Measurements from ENCODE around the gene DCBLD2.

Gene DCBLD2

DNA sequence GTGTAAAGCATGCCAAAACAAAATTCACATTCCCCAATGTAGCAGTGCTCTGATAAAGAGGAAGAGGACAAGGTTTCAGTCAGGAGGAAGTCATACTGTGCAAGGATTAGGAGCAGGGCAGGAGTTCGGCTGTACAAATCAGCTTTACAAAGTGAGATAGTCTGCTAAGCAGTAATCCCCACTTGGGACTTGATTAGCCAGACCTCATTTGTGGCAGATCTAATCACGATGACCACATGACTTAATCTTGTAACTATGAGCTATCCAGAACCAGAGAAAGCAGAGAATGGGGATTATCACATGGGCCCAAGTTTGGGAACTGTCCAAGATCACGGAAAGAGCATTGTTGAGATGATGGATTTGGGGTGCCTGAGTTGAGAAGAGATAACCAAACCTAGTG, 7.8 kb downstream of the DCBLD2 start:
- TF ChIP-seq, protein P1, sequence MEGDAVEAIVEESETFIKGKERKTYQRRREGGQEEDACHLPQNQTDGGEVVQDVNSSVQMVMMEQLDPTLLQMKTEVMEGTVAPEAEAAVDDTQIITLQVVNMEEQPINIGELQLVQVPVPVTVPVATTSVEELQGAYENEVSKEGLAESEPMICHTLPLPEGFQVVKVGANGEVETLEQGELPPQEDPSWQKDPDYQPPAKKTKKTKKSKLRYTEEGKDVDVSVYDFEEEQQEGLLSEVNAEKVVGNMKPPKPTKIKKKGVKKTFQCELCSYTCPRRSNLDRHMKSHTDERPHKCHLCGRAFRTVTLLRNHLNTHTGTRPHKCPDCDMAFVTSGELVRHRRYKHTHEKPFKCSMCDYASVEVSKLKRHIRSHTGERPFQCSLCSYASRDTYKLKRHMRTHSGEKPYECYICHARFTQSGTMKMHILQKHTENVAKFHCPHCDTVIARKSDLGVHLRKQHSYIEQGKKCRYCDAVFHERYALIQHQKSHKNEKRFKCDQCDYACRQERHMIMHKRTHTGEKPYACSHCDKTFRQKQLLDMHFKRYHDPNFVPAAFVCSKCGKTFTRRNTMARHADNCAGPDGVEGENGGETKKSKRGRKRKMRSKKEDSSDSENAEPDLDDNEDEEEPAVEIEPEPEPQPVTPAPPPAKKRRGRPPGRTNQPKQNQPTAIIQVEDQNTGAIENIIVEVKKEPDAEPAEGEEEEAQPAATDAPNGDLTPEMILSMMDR (IDR thresholded peaks at IDR 0.05; ENCODE audit: control insufficient read depth, extremely low read depth, insufficient read depth), result no peak
- DNase-seq (ENCODE audit: low read depth), result no peak
- no peak overlapping the region for H3K4me3 ChIP-seq (ENCODE audit: low read depth, low read length)

GRCh38 chr3:98892263-98892662, 9.2 kb downstream of the DCBLD2 start:
- no peak for DNase-seq (ENCODE audit: low read depth)
- no peak overlapping the region for H3K4me3 ChIP-seq (ENCODE audit: low read depth, low read length)
- TF ChIP-seq, protein P1 (IDR thresholded peaks at IDR 0.05; ENCODE audit: control insufficient read depth, extremely low read depth, insufficient read depth), result no peak

DNA sequence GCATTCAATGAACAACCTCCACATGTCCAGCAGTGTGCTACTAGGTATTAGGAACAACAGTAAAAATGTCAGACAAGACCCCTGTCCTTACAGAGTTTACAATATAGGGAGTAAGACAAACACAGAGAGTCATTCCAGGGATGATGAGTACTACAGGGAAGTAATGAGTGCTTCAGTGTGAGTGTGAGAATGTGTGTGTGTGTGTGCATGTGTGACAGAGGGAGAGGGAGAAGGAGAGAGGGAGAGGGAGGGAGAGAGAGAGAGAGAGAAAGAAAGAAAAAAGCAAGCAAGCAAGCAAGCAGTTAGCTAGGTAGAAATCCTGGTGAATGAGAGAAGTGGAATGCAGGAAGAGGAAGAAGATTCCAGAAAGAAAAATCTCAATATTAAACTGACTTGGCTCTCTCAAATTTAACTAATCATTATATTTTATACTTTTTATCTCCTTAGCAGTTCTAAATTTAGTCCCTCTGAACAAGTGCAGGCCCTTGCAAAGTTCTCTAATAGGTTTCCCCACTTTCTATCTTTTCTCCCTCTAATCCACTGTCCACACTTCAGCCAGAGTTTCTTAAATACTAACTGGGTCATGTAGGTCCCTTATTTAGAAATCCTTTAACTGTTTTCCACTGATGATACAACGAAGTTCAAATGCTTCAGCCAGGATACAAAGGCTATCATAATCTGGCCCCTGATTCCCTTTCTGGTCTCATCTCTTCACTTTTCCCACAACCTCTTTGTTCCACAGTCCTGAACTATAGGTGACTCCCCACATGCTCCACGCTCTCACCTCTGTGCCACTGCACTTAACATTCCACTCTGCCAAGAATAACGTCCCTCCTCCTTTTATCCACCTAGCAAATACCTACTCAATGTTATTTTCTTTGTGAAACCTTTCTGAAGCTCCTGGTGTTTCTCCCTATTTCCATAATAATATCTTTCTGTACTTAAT, 10.3 kb downstream of the DCBLD2 start:
- TF ChIP-seq, protein P1 (IDR thresholded peaks at IDR 0.05; ENCODE audit: control insufficient read depth, extremely low read depth, insufficient read depth), result no peak
- H3K4me3 ChIP-seq (ENCODE audit: low read depth, low read length), result no peak overlapping the region
- no peak for DNase-seq (ENCODE audit: low read depth)

DNA sequence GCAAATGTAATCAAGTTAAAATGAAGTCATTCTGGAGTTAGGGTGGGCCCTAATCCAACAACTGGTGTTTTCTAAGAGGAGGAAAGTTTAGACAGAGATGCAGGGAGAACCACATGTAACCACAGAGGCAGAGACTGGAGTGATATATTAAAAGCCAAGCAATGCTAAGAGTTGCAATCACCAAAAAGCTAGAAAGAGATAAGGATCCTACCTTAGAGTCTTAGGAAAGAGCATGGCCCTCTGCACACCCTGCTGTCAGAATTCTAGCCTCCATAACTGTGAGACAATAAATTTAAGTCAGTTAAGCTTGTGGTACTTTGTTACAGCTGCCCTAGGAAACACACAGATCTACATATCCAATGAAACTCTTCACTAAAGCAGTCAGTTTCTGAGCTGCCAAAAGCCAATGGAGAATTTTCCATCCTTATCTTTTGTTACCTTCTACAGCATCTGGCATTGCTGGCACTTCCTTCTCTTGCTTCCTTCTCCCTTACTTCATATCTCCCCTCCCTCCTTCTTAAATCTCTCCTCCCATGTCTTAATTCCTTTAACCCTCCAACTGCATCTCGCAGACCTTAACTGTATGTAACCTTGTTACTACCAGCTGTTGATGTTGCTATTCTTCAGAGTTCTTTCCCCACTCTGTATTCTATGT, 11.2 kb downstream of the DCBLD2 start:
- no peak for DNase-seq (ENCODE audit: low read depth)
- H3K4me3 ChIP-seq (ENCODE audit: low read depth, low read length), result no peak overlapping the region
- TF ChIP-seq, protein P1 (IDR thresholded peaks at IDR 0.05; ENCODE audit: control insufficient read depth, extremely low read depth, insufficient read depth), result no peak

DNA sequence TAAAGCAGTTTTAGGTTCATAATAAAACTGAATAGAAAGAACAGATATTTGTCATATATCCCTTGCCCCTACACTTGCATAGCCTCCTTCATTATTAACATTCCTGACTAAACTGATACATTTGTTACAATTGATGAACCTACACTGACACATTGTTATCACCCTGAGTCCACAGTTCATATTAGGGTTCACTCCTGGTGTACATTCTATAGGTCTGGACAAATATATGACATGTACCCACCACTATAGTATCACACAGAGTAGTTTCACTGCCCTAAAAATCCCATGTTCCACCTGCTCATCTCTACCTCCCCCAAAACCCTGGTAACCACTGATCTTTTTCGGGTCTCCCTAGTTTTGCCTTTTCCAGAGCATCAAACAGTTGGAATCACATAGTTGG, 13.8 kb downstream of the DCBLD2 start:
- no peak for DNase-seq (ENCODE audit: low read depth)
- no peak overlapping the region for H3K4me3 ChIP-seq (ENCODE audit: low read depth, low read length)

DNA sequence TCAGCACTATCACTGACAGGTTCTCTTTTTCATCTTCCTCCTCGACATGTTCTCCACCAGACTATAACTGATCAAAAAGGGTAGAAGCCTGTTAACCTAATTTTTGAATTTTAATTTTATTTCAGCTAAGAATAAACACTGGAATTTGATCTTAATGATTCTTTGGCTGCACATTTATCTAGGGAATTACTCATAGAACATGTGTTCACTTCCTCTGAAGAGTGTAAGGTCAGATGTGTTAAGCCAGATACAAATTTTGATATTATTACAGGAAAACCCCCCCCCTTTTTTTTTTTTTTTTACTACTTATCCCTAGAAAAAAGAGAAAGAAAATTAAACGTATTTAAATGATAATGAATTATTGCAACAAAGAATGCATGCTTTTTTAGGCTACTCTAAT, 15.0 kb downstream of the DCBLD2 start:
- DNase-seq (ENCODE audit: low read depth), result no peak
- no peak overlapping the region for H3K4me3 ChIP-seq (ENCODE audit: low read depth, low read length)
- TF ChIP-seq, protein P1 (IDR thresholded peaks at IDR 0.05; ENCODE audit: control insufficient read depth, extremely low read depth, insufficient read depth), result no peak

More for the DNA sequence above, 13.8 kb downstream of the DCBLD2 start:
- TF ChIP-seq, protein P1 (IDR thresholded peaks at IDR 0.05; ENCODE audit: control insufficient read depth, extremely low read depth, insufficient read depth), result no peak

All from LNCaP clone FGC (cell line).